ENCODE measurements around the gene HMGXB3. TPM values are rescaled to one million over a fixed set of nuclear protein-coding genes. Genes with fewer than 3 reads are reported as not detected.
"Not testable (repeated sequence)": the region's sequence is repeated elsewhere in the genome, so short reads cannot be mapped to it uniquely, and the experiment has no call there.

HMGXB3 gene
- total and polyA plus RNA-seq, 7 donors = 3.6 to 28.8 (median 19.3) TPM

- Histone ChIP-seq H3K4me3 (peak overlapping the region in 2 of 4 donors; percentile 9 to 27), H3K9me3 (no peaks in the 10 kb centered on the region), H3K27me3 (peaks cover 0 to 3% (median 3%) of the 10 kb centered on the region in 3 donors), H3K36me3 (no peaks in the 10 kb centered on the region), H3K4me1 (no peaks in the 10 kb centered on the region), H3K27ac (no peak overlapping the region)
- intact Hi-C loops (cut with DNase I) = no loop called here
- 61 to 81% methylated on average over 6 of the region's 6 CpGs for WGBS, 2 donors
- DNase-seq = no peak
- TF ChIP-seq POLR2AphosphoS5 (IDR thresholded peaks at IDR 0.05) = no peak
- TF ChIP-seq, protein P1, sequence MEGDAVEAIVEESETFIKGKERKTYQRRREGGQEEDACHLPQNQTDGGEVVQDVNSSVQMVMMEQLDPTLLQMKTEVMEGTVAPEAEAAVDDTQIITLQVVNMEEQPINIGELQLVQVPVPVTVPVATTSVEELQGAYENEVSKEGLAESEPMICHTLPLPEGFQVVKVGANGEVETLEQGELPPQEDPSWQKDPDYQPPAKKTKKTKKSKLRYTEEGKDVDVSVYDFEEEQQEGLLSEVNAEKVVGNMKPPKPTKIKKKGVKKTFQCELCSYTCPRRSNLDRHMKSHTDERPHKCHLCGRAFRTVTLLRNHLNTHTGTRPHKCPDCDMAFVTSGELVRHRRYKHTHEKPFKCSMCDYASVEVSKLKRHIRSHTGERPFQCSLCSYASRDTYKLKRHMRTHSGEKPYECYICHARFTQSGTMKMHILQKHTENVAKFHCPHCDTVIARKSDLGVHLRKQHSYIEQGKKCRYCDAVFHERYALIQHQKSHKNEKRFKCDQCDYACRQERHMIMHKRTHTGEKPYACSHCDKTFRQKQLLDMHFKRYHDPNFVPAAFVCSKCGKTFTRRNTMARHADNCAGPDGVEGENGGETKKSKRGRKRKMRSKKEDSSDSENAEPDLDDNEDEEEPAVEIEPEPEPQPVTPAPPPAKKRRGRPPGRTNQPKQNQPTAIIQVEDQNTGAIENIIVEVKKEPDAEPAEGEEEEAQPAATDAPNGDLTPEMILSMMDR (IDR thresholded peaks at IDR 0.05) = no peak
- TF ChIP-seq EP300 (IDR thresholded peaks at IDR 0.05) = no peak
- no peak for TF ChIP-seq POLR2A (IDR thresholded peaks at IDR 0.05)
Measured at GRCh38 chr5:150082889-150083288, 82.3 kb downstream of the HMGXB3 start.

GRCh38 chr5:150084754-150085153 lies 84.2 kb downstream of the HMGXB3 start:
- H3K9me3 ChIP-seq; DNase-seq; H3K4me1 ChIP-seq; intact Hi-C loops (cut with DNase I); H3K36me3 ChIP-seq; H3K27me3 ChIP-seq: not testable (repeated sequence)
- Histone ChIP-seq H3K27ac (peak overlapping the region in 1 of 4 donors; percentile 1), H3K4me3 (peak overlapping the region in 3 of 4 donors; percentile 15 to 41 (median 24))
- 90 to 92% methylated on average over 6 of the region's 6 CpGs for WGBS, 2 donors

- no peak for DNase-seq
- TF ChIP-seq POLR2AphosphoS5 (IDR thresholded peaks at IDR 0.05) (no peak), POLR2A (IDR thresholded peaks at IDR 0.05) (no peak), EP300 (IDR thresholded peaks at IDR 0.05) (no peak)
- TF ChIP-seq, protein P1 (IDR thresholded peaks at IDR 0.05) = no peak
- WGBS, 2 donors = 86 to 89% methylated on average over 7 of the region's 7 CpGs
- no peaks in the 10 kb centered on the region for H3K9me3 ChIP-seq
- intact Hi-C loops (cut with DNase I) = no loop called here
- H3K27me3 ChIP-seq = peaks cover 0 to 3% (median 3%) of the 10 kb centered on the region in 3 donors
- H3K4me1 ChIP-seq = no peaks in the 10 kb centered on the region
- peak overlapping the region in 2 of 4 donors; percentile 16 to 17 for H3K27ac ChIP-seq
- H3K36me3 ChIP-seq = no peaks in the 10 kb centered on the region
- H3K4me3 ChIP-seq = peak overlapping the region in 3 of 4 donors; percentile 15 to 41 (median 32)
Measured at GRCh38 chr5:150085191-150085912, 84.8 kb downstream of the HMGXB3 start.

DNA sequence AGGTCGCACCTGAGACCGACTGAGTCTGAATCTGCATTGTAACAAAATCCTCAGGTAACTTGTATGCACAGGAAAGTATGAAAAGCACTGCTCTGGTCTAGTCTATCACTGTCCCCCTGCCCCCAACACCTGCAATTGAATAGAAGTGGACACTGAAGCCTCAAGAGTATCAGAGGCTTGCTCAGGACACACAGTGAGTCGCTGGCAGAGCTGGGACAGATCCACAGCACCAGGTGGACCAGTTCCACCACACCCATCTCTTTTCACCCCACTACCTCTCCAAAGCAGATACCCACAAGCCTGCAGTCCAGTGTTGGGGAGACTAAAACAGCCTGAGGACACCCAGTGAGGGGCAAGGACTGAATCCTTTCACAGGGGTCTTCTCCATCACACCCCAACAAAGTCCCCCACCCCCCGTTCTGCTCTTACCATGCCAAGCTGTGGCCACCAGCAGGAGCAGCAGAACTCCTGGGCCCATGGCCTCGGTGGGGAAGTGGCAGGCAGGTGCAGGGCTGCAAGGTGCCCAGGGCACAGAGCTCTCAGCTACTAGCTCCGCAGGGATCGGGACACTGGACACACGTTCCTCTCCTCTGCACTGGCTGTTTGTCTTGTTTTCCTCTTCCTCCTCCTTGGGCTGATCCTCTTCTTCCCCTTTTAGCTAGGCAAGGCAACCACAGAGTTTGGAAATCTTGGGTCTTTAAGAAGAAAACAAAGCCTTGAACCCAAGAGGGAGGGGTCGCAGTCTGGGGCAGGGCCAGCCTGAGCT lies 85.6 kb downstream of the HMGXB3 start, which contains the start of gene CSF1R:
Gene CSF1R (minus strand): TSS at position 605 of the 766 bp plus-strand sequence. CDS start 127 bp downstream, at position 478.
- DNase-seq = no peak
- Histone ChIP-seq H3K27me3 (peaks cover 0 to 3% (median 3%) of the 10 kb centered on the region in 3 donors), H3K36me3 (no peaks in the 10 kb centered on the region), H3K4me1 (no peaks in the 10 kb centered on the region), H3K9me3 (no peaks in the 10 kb centered on the region), H3K4me3 (peak within 1 kb of the TSS in 3 of 4 donors; percentile 15 to 41 (median 32)), H3K27ac (peak within 1 kb of the TSS in 3 of 4 donors; percentile 10 to 39 (median 16))
- 82 to 83% methylated on average over 9 of the region's 9 CpGs for WGBS, 2 donors
- no peak for TF ChIP-seq EP300 (IDR thresholded peaks at IDR 0.05)
- intact Hi-C loops (cut with DNase I) = no loop called here

DNA sequence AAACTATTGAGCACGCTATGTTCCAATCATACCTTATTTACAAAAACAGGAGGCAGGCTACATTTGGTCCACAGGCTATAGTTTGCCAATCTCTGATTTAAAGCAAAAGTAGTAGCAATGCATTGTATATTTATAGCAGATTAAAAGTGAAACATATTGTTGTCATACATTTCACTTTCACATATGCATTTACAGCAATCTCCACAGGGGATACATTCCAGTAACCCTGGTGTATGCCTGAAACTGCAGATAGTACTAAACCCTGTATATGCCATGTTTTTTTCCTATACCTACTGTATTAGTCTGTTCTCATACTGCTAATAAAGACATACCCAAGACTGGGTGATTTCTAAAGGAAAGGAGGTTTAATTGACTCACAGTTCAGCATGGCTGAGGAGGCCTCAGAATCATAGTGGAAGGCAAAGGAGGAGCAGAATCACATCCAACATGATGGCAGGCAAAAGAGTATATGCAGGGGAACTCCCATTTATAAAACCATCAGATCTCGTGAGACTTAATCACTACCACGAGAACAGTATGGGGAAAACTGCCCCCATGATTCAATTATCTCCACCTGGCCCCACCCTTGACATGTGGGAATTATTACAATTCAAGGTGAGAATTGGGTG lies 91.7 kb downstream of the HMGXB3 start:
- intact Hi-C loops (cut with DNase I) = no loop called here
- H3K9me3 ChIP-seq = no peaks in the 10 kb centered on the region
- 48 to 74% methylated on average over 3 of the region's 3 CpGs for WGBS, 2 donors
- H3K27ac ChIP-seq = no peak overlapping the region
- no peak overlapping the region for H3K4me3 ChIP-seq
- peaks cover 0 to 3% (median 1%) of the 10 kb centered on the region in 3 donors for H3K27me3 ChIP-seq
- no peaks in the 10 kb centered on the region for H3K4me1 ChIP-seq
- TF ChIP-seq POLR2AphosphoS5 (IDR thresholded peaks at IDR 0.05) = no peak
- TF ChIP-seq EP300 (IDR thresholded peaks at IDR 0.05) = no peak
- TF ChIP-seq, protein P1 (IDR thresholded peaks at IDR 0.05) = no peak
- TF ChIP-seq POLR2A (IDR thresholded peaks at IDR 0.05) = no peak
- H3K36me3 ChIP-seq = no peaks in the 10 kb centered on the region
- DNase-seq = no peak

All from sigmoid colon (tissue), 7 donors.